GM23248 (cell line): Measurements from ENCODE around the gene C9. TPM values are rescaled to one million over a fixed set of nuclear protein-coding genes. Genes with fewer than 3 reads are reported as not detected.

Experiments used
- DNase-seq: peaks from one replicate; pipeline ENCODE4 v3.0.0-alpha.2; 2015
- H2AFZ ChIP-seq: fragments of 200-600 bp; sonication (generic); 2 replicates; pipeline ENCODE4 v1.6.1; 2016; ENCODE audit warnings: antibody characterized with exemption
- H3F3A ChIP-seq: fragments of 200-600 bp; sonication (generic); 2 replicates; pipeline ENCODE4 v1.6.1; 2016; ENCODE audit warnings: mild to moderate bottlenecking, antibody characterized with exemption, mixed run types; ENCODE audit not compliant: insufficient read depth
- H3K27ac ChIP-seq: fragments of 200-600 bp; sonication (generic); 2 replicates; pipeline ENCODE4 v1.5.1; 2016; ENCODE audit warnings: mild to moderate bottlenecking
- H3K27me3 ChIP-seq: fragments of 200-600 bp; sonication (generic); replicated peaks from 2 replicates; pipeline ENCODE4 v1.6.1; 2016; ENCODE audit warnings: mild to moderate bottlenecking; ENCODE audit not compliant: insufficient read depth
- H3K36me3 ChIP-seq: fragments of 200-600 bp; sonication (generic); 2 replicates; pipeline ENCODE4 v1.6.1; 2016; ENCODE audit warnings: low read depth, mild to moderate bottlenecking
- H3K4me1 ChIP-seq: fragments of 200-600 bp; sonication (generic); 2 replicates; pipeline ENCODE4 v1.6.1; 2016; ENCODE audit warnings: mild to moderate bottlenecking; ENCODE audit not compliant: insufficient read depth
- H3K4me2 ChIP-seq: fragments of 200-600 bp; sonication (generic); one replicate; pipeline ENCODE4 v1.6.1; 2016; ENCODE audit warnings: mild to moderate bottlenecking; ENCODE audit not compliant: unreplicated experiment
- H3K4me3 ChIP-seq: fragments of 200-600 bp; sonication (generic); 2 replicates; pipeline ENCODE4 v1.5.1; 2016; ENCODE audit warnings: mild to moderate bottlenecking
- H3K79me2 ChIP-seq: fragments of 200-600 bp; sonication (generic); 2 replicates; pipeline ENCODE4 v1.6.1; 2016; ENCODE audit warnings: mild to moderate bottlenecking; ENCODE audit not compliant: insufficient read depth
- H3K9ac ChIP-seq: fragments of 200-600 bp; sonication (generic); 2 replicates; pipeline ENCODE4 v1.6.1; 2016; ENCODE audit warnings: mild to moderate bottlenecking
- H3K9me2 ChIP-seq: fragments of 200-600 bp; sonication (generic); 2 replicates; pipeline ENCODE4 v1.6.1; 2016; ENCODE audit warnings: mixed run types, mild to moderate bottlenecking, moderate library complexity; ENCODE audit not compliant: insufficient read depth
- H3K9me3 ChIP-seq: fragments of 200-600 bp; sonication (generic); one replicate; pipeline ENCODE4 v1.6.1; 2017; ENCODE audit warnings: low read depth
- H4K20me1 ChIP-seq: fragments of 200-600 bp; sonication (generic); 2 replicates; pipeline ENCODE4 v1.6.0; 2016; ENCODE audit not compliant: insufficient read depth
- EZH2 ChIP-seq: fragments of 200-600 bp; sonication (generic); IDR thresholded peaks from 2 replicates; pipeline ENCODE4 v1.6.1; 2018; ENCODE audit warnings: antibody characterized with exemption, mild to moderate bottlenecking; ENCODE audit not compliant: insufficient read depth, poor library complexity, severe bottlenecking
- EZH2phosphoT487 ChIP-seq: fragments of 200-600 bp; sonication (generic); IDR thresholded peaks from 2 replicates; pipeline ENCODE4 v1.6.1; 2018; ENCODE audit warnings: antibody characterized with exemption, moderate library complexity, mild to moderate bottlenecking, low read depth; ENCODE audit not compliant: insufficient read depth
- WGBS, 2 experiments: methylation state at CpG; one replicate each; pipeline ENCODE4 v1.1.6; 2015 to 2017; ENCODE audit warnings: low lambda C conversion rate in 2 of 2, low coverage in 1 of 2; ENCODE audit errors: missing lambda C conversion rate in 2 of 2; 5-methylcytosine and 5-hydroxymethylcytosine counted together
- in situ Hi-C: fragments of 300-500 bp; cut with MboI; formaldehyde crosslinking; loops from 2 replicates; pipeline ENCODE4 v1.15.0; 2020
- polyA plus RNA-seq: library from polyadenylated mRNA; unstranded; fragments of >200 nt; fragmentation: Nextera tagmentation; extraction: Ambion mirVana; gene quantifications from 2 replicates; pipeline ENCODE4 v1.2.1, GENCODE V29; 2016
- total RNA-seq: library from RNA; depleted of rRNA; stranded (reverse); fragments of >200 nt; shearing (Covaris generic); gene quantifications from 2 replicates; pipeline ENCODE4 v1.2.3, GENCODE V29; 2014

Gene C9
- total and polyA plus RNA-seq, 2 experiments from 2014 or later = not detected

DNA sequence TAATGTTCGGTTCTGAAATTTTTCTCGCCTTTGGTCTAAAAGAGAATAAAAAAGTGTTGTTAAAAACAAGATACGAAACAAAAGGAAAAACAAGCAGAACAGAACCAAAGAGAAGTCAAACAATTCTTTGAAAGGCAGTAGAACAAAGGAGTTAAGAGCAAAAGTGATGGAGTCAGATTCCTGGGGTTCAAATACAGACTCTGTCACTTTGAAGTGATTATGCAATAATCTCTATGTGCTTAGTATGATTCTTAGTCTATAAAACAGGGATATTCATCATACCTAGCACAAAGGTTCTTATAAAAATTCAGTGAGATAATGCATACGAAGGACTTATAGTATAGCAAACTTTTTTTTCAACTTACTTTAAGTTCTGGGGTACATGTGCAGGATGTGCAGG lies 48.3 kb downstream of the C9 start:
- no peaks in the 10 kb centered on the region for H3K36me3 ChIP-seq
- no peaks in the 10 kb centered on the region for H3K9me3 ChIP-seq
- in situ Hi-C loops = no loop called here
- H3K27me3 ChIP-seq = no peaks in the 10 kb centered on the region
- DNase-seq = no peak
- H4K20me1 ChIP-seq = no peaks in the 10 kb centered on the region
- no peaks in the 10 kb centered on the region for H3K79me2 ChIP-seq
- no peak overlapping the region for H3K4me3 ChIP-seq
- H3K9me2 ChIP-seq = no peaks in the 10 kb centered on the region
- TF ChIP-seq EZH2 (no peak), EZH2phosphoT487 (no peak)
- no peak overlapping the region for H3K9ac ChIP-seq
- H3K4me1 ChIP-seq = no peaks in the 10 kb centered on the region
- 68 to 75% methylated on average over 4 of the region's 4 CpGs for WGBS, 2 experiments
- no peak overlapping the region for H3K27ac ChIP-seq
- H2AFZ ChIP-seq = no peak overlapping the region
- H3F3A ChIP-seq = no peaks in the 10 kb centered on the region
- no peak overlapping the region for H3K4me2 ChIP-seq

DNA sequence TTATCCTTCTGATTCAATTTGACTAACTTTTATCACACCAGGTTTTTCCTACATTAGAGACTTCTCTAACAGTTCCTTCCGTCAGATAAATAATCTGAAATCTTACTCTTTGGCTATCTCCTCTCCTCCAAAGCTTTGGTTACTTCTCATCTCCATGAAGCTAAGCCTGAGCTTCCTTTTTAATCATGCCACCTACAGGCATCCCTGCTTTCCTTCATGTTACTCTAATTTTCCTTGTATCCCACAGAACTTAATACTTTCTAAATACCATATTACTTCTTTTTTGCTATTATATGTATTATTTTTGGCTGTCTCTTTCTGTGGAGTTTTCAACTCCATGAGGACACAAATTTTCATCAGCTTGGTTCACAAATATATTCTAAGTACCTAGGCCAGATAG lies 49.7 kb downstream of the C9 start:
- H3K4me3 ChIP-seq = no peak overlapping the region
- H3K4me1 ChIP-seq = no peaks in the 10 kb centered on the region
- in situ Hi-C loops = no loop called here
- no peaks in the 10 kb centered on the region for H3K9me2 ChIP-seq
- DNase-seq = peak; percentile 2
- WGBS, 2 experiments = 69 to 76% methylated on average over 1 of the region's 1 CpG
- no peaks in the 10 kb centered on the region for H3K79me2 ChIP-seq
- H3K4me2 ChIP-seq = no peak overlapping the region
- no peaks in the 10 kb centered on the region for H3K9me3 ChIP-seq
- H4K20me1 ChIP-seq = no peaks in the 10 kb centered on the region
- no peak for TF ChIP-seq EZH2phosphoT487
- TF ChIP-seq EZH2 = no peak
- no peak overlapping the region for H3K27ac ChIP-seq
- H3K27me3 ChIP-seq = no peaks in the 10 kb centered on the region
- no peak overlapping the region for H3K9ac ChIP-seq
- no peak overlapping the region for H2AFZ ChIP-seq
- H3F3A ChIP-seq = no peaks in the 10 kb centered on the region
- no peaks in the 10 kb centered on the region for H3K36me3 ChIP-seq

DNA sequence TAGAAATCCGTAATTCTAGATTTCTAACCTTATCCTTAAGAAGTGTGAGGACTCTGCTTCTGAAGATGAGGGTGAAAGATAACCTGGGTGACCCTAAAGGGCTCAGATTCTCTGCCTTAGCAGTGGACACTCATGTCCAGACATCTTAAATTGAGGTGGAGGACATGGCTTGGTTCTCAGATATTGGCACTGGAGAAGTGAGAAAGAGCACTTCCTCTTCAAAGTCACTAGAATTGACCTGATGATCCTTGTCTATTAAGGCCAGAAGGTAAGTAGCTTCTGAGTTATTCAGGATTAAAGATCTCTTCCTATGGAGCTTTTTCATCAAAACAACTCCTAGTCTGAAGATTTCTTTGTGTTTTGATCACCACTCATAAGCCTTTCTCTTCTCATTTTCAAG lies 54.8 kb downstream of the C9 start:
- no peak for DNase-seq
- H3F3A ChIP-seq = no peaks in the 10 kb centered on the region
- WGBS, 2 experiments = 53 to 61% methylated on average over 1 of the region's 1 CpG
- H3K27me3 ChIP-seq = no peaks in the 10 kb centered on the region
- H3K4me2 ChIP-seq = no peak overlapping the region
- H3K36me3 ChIP-seq = no peaks in the 10 kb centered on the region
- H3K79me2 ChIP-seq = no peaks in the 10 kb centered on the region
- no peaks in the 10 kb centered on the region for H3K9me2 ChIP-seq
- no peak overlapping the region for H3K9ac ChIP-seq
- no peak overlapping the region for H3K4me3 ChIP-seq
- no peaks in the 10 kb centered on the region for H3K9me3 ChIP-seq
- in situ Hi-C loops = no loop called here
- H3K4me1 ChIP-seq = no peaks in the 10 kb centered on the region
- no peak overlapping the region for H2AFZ ChIP-seq
- no peaks in the 10 kb centered on the region for H4K20me1 ChIP-seq
- no peak overlapping the region for H3K27ac ChIP-seq
- no peak for TF ChIP-seq EZH2phosphoT487
- TF ChIP-seq EZH2 = no peak

DNA sequence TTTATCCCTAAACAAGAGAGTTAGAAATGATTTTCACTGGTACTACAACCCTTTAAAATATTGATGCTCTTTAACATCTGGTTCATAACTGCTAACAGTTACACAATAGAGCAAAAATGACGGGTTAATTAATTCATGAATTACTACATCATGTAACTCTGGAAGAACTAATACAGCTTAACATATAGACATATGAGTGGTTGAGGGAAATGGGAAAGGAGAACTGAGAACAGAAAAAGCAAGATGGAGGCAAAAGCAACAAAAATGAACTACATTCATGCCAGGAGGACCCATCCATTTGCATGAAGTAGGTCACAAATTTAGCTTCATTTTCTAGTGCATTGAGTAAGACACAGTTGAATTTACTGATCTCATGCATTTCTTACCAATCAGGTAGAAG lies 61.8 kb downstream of the C9 start:
- no peaks in the 10 kb centered on the region for H3F3A ChIP-seq
- no peak overlapping the region for H3K4me3 ChIP-seq
- in situ Hi-C loops = no loop called here
- H2AFZ ChIP-seq = no peak overlapping the region
- no peak overlapping the region for H3K27ac ChIP-seq
- DNase-seq = no peak
- no peak for TF ChIP-seq EZH2
- TF ChIP-seq EZH2phosphoT487 = no peak
- no peaks in the 10 kb centered on the region for H3K9me2 ChIP-seq
- H3K27me3 ChIP-seq = no peaks in the 10 kb centered on the region
- H3K4me2 ChIP-seq = no peak overlapping the region
- H4K20me1 ChIP-seq = no peaks in the 10 kb centered on the region
- WGBS, 2 experiments = 14 to 25% methylated on average over 1 of the region's 1 CpG
- H3K79me2 ChIP-seq = no peaks in the 10 kb centered on the region
- H3K4me1 ChIP-seq = no peaks in the 10 kb centered on the region
- no peaks in the 10 kb centered on the region for H3K9me3 ChIP-seq
- H3K36me3 ChIP-seq = no peaks in the 10 kb centered on the region
- H3K9ac ChIP-seq = no peak overlapping the region

DNA sequence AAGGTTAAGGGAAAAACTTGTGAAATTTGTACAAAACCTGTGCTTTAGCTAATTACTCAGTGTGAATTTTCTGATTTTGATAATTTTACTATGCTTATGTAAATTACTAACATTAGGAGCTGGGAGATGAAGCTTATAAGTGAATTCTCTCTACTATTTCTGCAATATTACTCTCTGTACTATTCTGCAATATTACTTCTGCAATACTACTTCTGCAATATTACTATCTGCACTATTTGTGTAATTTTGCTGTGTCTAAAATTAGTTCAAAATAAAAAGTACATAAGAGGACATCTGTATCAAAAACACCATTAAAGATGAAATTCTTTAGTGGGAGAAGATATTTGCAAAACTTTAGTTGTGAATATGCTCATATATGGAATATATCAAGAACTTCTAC lies 62.9 kb downstream of the C9 start:
- Histone ChIP-seq H3K9me3 (no peaks in the 10 kb centered on the region), H3K27me3 (no peaks in the 10 kb centered on the region), H2AFZ (no peak overlapping the region), H3K79me2 (no peaks in the 10 kb centered on the region), H3F3A (no peaks in the 10 kb centered on the region), H3K9me2 (no peaks in the 10 kb centered on the region), H3K9ac (no peak overlapping the region), H3K27ac (no peak overlapping the region), H4K20me1 (no peaks in the 10 kb centered on the region), H3K4me3 (no peak overlapping the region), H3K36me3 (no peaks in the 10 kb centered on the region), H3K4me2 (no peak overlapping the region), H3K4me1 (no peaks in the 10 kb centered on the region)
- in situ Hi-C loops = no loop called here
- TF ChIP-seq EZH2phosphoT487 (no peak), EZH2 (no peak)
- DNase-seq = no peak
